GM19193 (cell line): ENCODE results near the gene UEVLD.

Experiments used
- POLR2A ChIP-seq: IDR thresholded peaks from 4 replicates; pipeline ENCODE4 v1.6.1; 2011; ENCODE audit not compliant: insufficient read depth, insufficient read length; ENCODE audit errors: extremely low read depth

The UEVLD gene

DNA sequence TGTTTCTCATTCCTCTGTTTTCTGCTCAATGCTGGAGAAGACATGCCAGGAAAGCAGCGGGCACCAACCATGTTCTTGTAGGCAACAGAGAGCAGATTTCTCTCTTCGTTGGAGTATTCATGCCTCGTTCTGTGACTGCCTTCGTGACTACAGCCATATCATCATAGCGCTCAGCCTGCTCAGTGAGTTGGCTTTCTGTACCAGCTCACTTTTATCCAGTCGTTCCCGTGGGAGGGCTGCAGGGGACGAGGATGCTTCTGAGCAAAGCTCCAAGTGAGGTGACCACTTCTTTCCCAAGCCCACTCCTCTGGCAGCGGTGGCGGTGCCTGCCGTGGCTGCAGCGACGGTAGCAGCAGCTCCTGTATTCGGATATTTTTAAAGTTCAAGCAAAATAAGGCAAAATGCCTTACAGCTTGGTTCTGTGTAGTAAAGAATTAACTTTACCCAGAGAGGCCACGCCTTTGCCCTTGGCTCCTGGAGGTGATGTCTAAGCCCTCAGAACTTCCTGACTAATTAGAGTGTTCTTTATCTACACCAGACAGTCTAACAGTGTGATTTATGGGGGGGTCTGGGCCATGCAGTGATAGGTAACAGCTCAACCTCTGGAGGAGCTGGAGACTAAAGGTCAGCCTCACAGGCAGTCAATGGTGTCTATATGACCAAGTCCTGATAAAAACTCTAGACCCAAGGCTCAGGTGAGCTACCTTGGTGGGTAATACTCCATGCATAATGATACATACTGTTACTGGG is 97.6 kb downstream of the UEVLD start:
- TF ChIP-seq POLR2A = no peak

DNA sequence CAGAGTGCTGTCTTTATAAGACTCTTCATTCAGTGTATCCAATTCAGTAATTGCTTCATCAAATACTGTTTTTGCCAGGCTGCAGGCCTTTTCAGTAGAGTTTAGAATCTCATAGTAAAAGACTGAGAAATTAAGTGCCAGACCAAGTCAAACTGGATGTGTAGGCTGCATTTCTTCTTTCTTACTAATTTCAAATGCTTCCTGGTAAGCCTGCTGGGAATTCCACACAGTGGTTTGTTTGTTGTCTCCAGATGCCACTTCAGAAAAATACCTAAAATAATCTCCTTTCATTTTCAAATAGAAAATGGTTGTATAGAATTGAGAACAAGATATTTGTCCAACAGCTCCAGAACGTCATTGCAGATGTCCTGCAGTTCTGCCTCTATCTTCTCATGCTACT is 98.2 kb downstream of the UEVLD start:
- TF ChIP-seq POLR2A = no peak

DNA sequence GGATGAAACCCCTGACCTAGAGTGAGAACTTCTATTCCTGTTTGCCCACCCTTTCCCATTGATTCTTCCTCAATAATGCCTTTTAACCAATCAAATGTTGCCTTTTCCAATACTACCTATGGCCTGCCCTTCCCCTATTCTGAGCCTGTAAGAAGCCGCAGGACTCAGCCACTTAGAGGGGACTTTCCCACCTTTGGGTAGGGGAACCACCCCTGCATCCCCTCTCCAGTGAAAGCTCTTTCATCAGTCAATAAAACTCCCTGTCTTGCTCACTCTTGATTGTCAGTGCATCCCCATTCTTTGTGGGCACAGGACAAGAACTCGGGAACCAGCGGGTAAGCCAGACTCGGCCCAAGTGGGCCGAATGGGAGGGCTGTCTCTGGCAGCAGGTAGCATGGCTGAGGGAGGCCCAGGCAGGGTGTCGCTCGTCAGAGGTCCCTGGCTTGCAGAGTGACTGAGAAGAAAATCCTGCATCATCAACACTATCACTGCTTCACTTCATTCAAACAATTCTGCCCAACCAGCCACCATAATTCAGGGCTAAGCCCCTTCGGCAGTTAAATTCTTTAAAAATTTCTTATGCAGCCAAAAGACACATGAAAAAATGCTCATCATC is 102.5 kb downstream of the UEVLD start:
- TF ChIP-seq POLR2A = no peak
